CD14-positive monocyte (primary cell): ENCODE data around the gene HNRNPLL. TPM values are rescaled to one million over a fixed set of nuclear protein-coding genes. Genes with fewer than 3 reads are reported as not detected.
A peak's percentile ranks its signal among the peaks of the same experiment; 100 is the strongest.

Source experiments
- DNase-seq, 3 donors: peaks; one replicate each; pipeline ENCODE4 v3.0.0-alpha.2; 2011 to 2022
- H2AFZ ChIP-seq: 2 replicates; pipeline ENCODE4 v1.6.0; 2012; ENCODE audit warnings: mild to moderate bottlenecking, low read depth, low read length, inconsistent platforms; ENCODE audit not compliant: insufficient read depth, poor library complexity, severe bottlenecking
- H3K27ac ChIP-seq, 2 donors: 1 replicate in 1 of 2; 2 replicates in 1 of 2; pipeline ENCODE4 v1.5.1; 2012 to 2013; ENCODE audit warnings: low read length in 2 of 2, control low read depth in 1 of 2, inconsistent platforms in 1 of 2, low read depth in 1 of 2, mild to moderate bottlenecking in 1 of 2
- H3K27me3 ChIP-seq, 2 donors: one replicate each; pipeline versions ENCODE4 v1.6.0 to v1.6.1; 2011 to 2013; ENCODE audit warnings: low read length in 2 of 2; ENCODE audit not compliant: control insufficient read depth in 2 of 2, insufficient read depth in 2 of 2
- H3K36me3 ChIP-seq, 2 donors: replicated peaks in 1 of 2; 1 replicate in 1 of 2; 2 replicates in 1 of 2; pipeline versions ENCODE4 v1.5.1 to v1.6.1; 2012 to 2013; ENCODE audit warnings: low read length in 2 of 2, control low read depth in 1 of 2, inconsistent platforms in 1 of 2, mild to moderate bottlenecking in 1 of 2; ENCODE audit not compliant: insufficient read depth in 2 of 2, control insufficient read depth in 1 of 2
- H3K4me1 ChIP-seq, 2 donors: 1 replicate in 1 of 2; 2 replicates in 1 of 2; pipeline versions ENCODE4 v1.5.1 to v1.6.1; 2012 to 2013; ENCODE audit warnings: low read length in 2 of 2, control low read depth in 1 of 2, inconsistent platforms in 1 of 2, mild to moderate bottlenecking in 1 of 2, moderate library complexity in 1 of 2; ENCODE audit not compliant: insufficient read depth in 2 of 2, control insufficient read depth in 1 of 2
- H3K4me2 ChIP-seq: replicated peaks from 2 replicates; pipeline ENCODE3; 2012; ENCODE audit warnings: low read length, moderate library complexity, mild to moderate bottlenecking; ENCODE audit not compliant: poor library complexity, severe bottlenecking; ENCODE audit errors: extremely low read depth
- H3K4me3 ChIP-seq, 3 experiments: fragments of 200-600 bp in 1 of 3; sonication (generic) in 1 of 3; replicated peaks in 1 of 3; 1 replicate in 2 of 3; 2 replicates in 1 of 3; pipeline ENCODE4 v1.5.1; 2011 to 2013; ENCODE audit warnings: low read length in 3 of 3, mild to moderate bottlenecking in 3 of 3, control low read depth in 2 of 3, low read depth in 2 of 3, inconsistent platforms in 1 of 3, moderate library complexity in 1 of 3
- H3K79me2 ChIP-seq: 2 replicates; pipeline ENCODE4 v1.6.0; 2012; ENCODE audit warnings: mild to moderate bottlenecking, control low read depth, inconsistent platforms, low read length, moderate library complexity; ENCODE audit not compliant: insufficient read depth
- H3K9ac ChIP-seq: 2 replicates; pipeline ENCODE4 v1.6.0; 2017; ENCODE audit warnings: low read length, mild to moderate bottlenecking; ENCODE audit not compliant: insufficient read depth, poor library complexity, severe bottlenecking
- H3K9me3 ChIP-seq, 2 donors: replicated peaks in 1 of 2; 1 replicate in 1 of 2; 2 replicates in 1 of 2; pipeline versions ENCODE4 v1.5.1 to v1.6.1; 2012 to 2013; ENCODE audit warnings: low read length in 2 of 2, control low read depth in 1 of 2; ENCODE audit not compliant: control insufficient read depth in 1 of 2, insufficient read depth in 1 of 2
- H4K20me1 ChIP-seq: 2 replicates; pipeline ENCODE4 v1.6.0; 2012; ENCODE audit warnings: mild to moderate bottlenecking, low read length, control low read depth, moderate library complexity; ENCODE audit not compliant: insufficient read depth
- H3K27ac Mint-ChIP-seq, 7 donors: one replicate each; pipeline ENCODE4 v1.8.0; 2020; ENCODE audit warnings: mild to moderate bottlenecking in 7 of 7, mixed read lengths in 7 of 7, moderate library complexity in 6 of 7, inconsistent platforms in 2 of 7
- H3K27me3 Mint-ChIP-seq, 3 donors: one replicate each; pipeline ENCODE4 v1.8.0; 2021 to 2022; ENCODE audit warnings: low read depth in 3 of 3, mild to moderate bottlenecking in 3 of 3, mixed read lengths in 3 of 3, moderate library complexity in 3 of 3, inconsistent platforms in 1 of 3
- H3K36me3 Mint-ChIP-seq, 2 donors: one replicate each; pipeline ENCODE4 v1.8.0; 2020; ENCODE audit warnings: mixed read lengths in 2 of 2, inconsistent platforms in 1 of 2, mild to moderate bottlenecking in 1 of 2
- H3K4me1 Mint-ChIP-seq: one replicate; pipeline ENCODE4 v1.8.0; 2020; ENCODE audit warnings: mild to moderate bottlenecking, mixed read lengths
- H3K4me3 Mint-ChIP-seq, 2 donors: one replicate each; pipeline ENCODE4 v1.8.0; 2020; ENCODE audit warnings: mild to moderate bottlenecking in 2 of 2, mixed read lengths in 2 of 2, moderate library complexity in 1 of 2
- H3K9me3 Mint-ChIP-seq, 7 donors: one replicate each; pipeline ENCODE4 v1.8.0; 2020 to 2022; ENCODE audit warnings: mixed read lengths in 7 of 7, mild to moderate bottlenecking in 6 of 7, moderate library complexity in 6 of 7, inconsistent platforms in 2 of 7
- WGBS: methylation state at CpG from one replicate; pipeline ENCODE4 v1.1.5; 2013; ENCODE audit warnings: missing lambda C conversion rate; ENCODE audit not compliant: insufficient coverage; 5-methylcytosine and 5-hydroxymethylcytosine counted together
- intact Hi-C, 2 donors: fragments of 100-400 bp; cut with micrococcal nuclease; formaldehyde crosslinking; loops; one replicate each; pipeline versions ENCODE4 v1.15.0 to v1.15.1; 2023
- polyA plus RNA-seq, 3 donors: library from polyadenylated mRNA; depleted of rRNA in 1 of 3; unstranded in 2 of 3; stranded (reverse) in 1 of 3; fragments of 300-500 nt in 2 of 3; fragments of >200 nt in 1 of 3; fragmentation: Illumina TruSeq in 2 of 3; gene quantifications; 1 replicate in 2 of 3; 2 replicates in 1 of 3; pipeline ENCODE4 v1.2.3, GENCODE V29; 2012 to 2021
- TF ChIP-seq, protein P1 (sequence below): fragments of 200-600 bp; IDR thresholded peaks from one replicate; pipeline ENCODE4 v1.8.0; 2022; ENCODE audit warnings: antibody characterized with exemption, mild to moderate bottlenecking

HNRNPLL gene
- polyA plus RNA-seq, 3 donors = 12.4 to 16.8 (median 13.8) TPM

- no peak overlapping the region for H2AFZ ChIP-seq
- H3K4me1 ChIP-seq = peaks cover 55 to 83% of the 10 kb centered on the region in 2 donors
- H3K27me3 ChIP-seq = no peaks in the 10 kb centered on the region
- DNase-seq = no peak
- H3K9me3 Mint-ChIP-seq = no peaks in the 10 kb centered on the region
- H3K4me3 Mint-ChIP-seq = peak overlapping the region; percentile 60 to 91
- peak overlapping the region; percentile 91 for H3K4me2 ChIP-seq
- peaks cover 0 to 7% of the 10 kb centered on the region in 2 donors for H3K36me3 Mint-ChIP-seq
- H3K27me3 Mint-ChIP-seq = peaks cover 0 to 3% (median 1%) of the 10 kb centered on the region in 3 donors
- no peak overlapping the region for H3K9ac ChIP-seq
- 92% methylated on average over 5 of the region's 15 CpGs for WGBS
- no peaks in the 10 kb centered on the region for H3K36me3 ChIP-seq
- H3K27ac ChIP-seq = no peak overlapping the region
- peaks cover 75% of the 10 kb centered on the region for H3K79me2 ChIP-seq
- intact Hi-C loops = loop anchor here (5.0 kb wide), 2 partner anchors 62 to 67 kb away; partner anchors contain the start of gene GALM (in 1 of the 2)
- H3K4me3 ChIP-seq = peak overlapping the region in 1 of 3 experiments; percentile 87
- H4K20me1 ChIP-seq = peaks cover 49% of the 10 kb centered on the region
- peak overlapping the region in 2 of 7 donors; percentile 0 to 73 for H3K27ac Mint-ChIP-seq
- H3K4me1 Mint-ChIP-seq = peaks cover 70% of the 10 kb centered on the region
- TF ChIP-seq, protein P1, sequence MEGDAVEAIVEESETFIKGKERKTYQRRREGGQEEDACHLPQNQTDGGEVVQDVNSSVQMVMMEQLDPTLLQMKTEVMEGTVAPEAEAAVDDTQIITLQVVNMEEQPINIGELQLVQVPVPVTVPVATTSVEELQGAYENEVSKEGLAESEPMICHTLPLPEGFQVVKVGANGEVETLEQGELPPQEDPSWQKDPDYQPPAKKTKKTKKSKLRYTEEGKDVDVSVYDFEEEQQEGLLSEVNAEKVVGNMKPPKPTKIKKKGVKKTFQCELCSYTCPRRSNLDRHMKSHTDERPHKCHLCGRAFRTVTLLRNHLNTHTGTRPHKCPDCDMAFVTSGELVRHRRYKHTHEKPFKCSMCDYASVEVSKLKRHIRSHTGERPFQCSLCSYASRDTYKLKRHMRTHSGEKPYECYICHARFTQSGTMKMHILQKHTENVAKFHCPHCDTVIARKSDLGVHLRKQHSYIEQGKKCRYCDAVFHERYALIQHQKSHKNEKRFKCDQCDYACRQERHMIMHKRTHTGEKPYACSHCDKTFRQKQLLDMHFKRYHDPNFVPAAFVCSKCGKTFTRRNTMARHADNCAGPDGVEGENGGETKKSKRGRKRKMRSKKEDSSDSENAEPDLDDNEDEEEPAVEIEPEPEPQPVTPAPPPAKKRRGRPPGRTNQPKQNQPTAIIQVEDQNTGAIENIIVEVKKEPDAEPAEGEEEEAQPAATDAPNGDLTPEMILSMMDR = no peak
- H3K9me3 ChIP-seq = no peaks in the 10 kb centered on the region
Measured at GRCh38 chr2:38600242-38600891, 2.4 kb downstream of the HNRNPLL start.

- H3K4me3 Mint-ChIP-seq = no peak overlapping the region
- no peaks in the 10 kb centered on the region for H3K9me3 Mint-ChIP-seq
- H3K27ac Mint-ChIP-seq = no peak overlapping the region
- peaks cover 54% of the 10 kb centered on the region for H4K20me1 ChIP-seq
- no peak for DNase-seq
- H3K9ac ChIP-seq = no peak overlapping the region
- no CpG with 5 or more reads among the region's 4 CpGs for WGBS
- H3K4me3 ChIP-seq = no peak overlapping the region
- no peaks in the 10 kb centered on the region for H3K9me3 ChIP-seq
- peaks cover 0 to 7% of the 10 kb centered on the region in 2 donors for H3K36me3 Mint-ChIP-seq
- H3K36me3 ChIP-seq = no peaks in the 10 kb centered on the region
- H3K4me1 Mint-ChIP-seq = peaks cover 73% of the 10 kb centered on the region
- TF ChIP-seq, protein P1 = no peak
- intact Hi-C loops = loop anchor here (5.0 kb wide), 2 partner anchors 63 to 68 kb away; partner anchors contain the start of gene GALM (in 1 of the 2)
- H3K27me3 Mint-ChIP-seq = peaks cover 0 to 3% (median 1%) of the 10 kb centered on the region in 3 donors
- H3K27ac ChIP-seq = no peak overlapping the region
- no peak overlapping the region for H2AFZ ChIP-seq
- H3K79me2 ChIP-seq = peaks cover 82% of the 10 kb centered on the region
- H3K4me1 ChIP-seq = peaks cover 61 to 87% of the 10 kb centered on the region in 2 donors
- peak overlapping the region; percentile 91 for H3K4me2 ChIP-seq
- H3K27me3 ChIP-seq = no peaks in the 10 kb centered on the region
Measured at GRCh38 chr2:38599706-38600105, 3.0 kb downstream of the HNRNPLL start.
